Body of pancreas (tissue), 4 donors: Measurements from ENCODE around the gene TBC1D13.

Experiments
- CTCF ChIP-seq, 7 experiments: fragments of 450-650 bp in 4 of 7; fragments of 200-600 bp in 3 of 7; sonication (generic) in 3 of 7; IDR thresholded peaks; one replicate each; pipeline ENCODE4 v1.5.1; 2016 to 2019; ENCODE audit warnings: antibody characterized with exemption in 7 of 7
- POLR2A ChIP-seq, 3 donors: fragments of 450-650 bp; IDR thresholded peaks; one replicate each; pipeline ENCODE4 v1.6.1; 2016; ENCODE audit warnings: antibody characterized with exemption in 3 of 3, mild to moderate bottlenecking in 2 of 3

GRCh38 chr9:128743421-128743820 lies 43.6 kb upstream of the TBC1D13 start:
- TF ChIP-seq CTCF (IDR thresholded peaks at IDR 0.05) (no peak), POLR2A (IDR thresholded peaks at IDR 0.05) (no peak)
